ENCODE results near the gene NUP205.

GRCh38 chr7:135514856-135515255 lies 42.9 kb upstream of the NUP205 start:
- TF ChIP-seq CTCF (IDR thresholded peaks at IDR 0.05; ENCODE audit: low read depth, low read length) (no peak), MAX (IDR thresholded peaks at IDR 0.05; ENCODE audit: low read depth, low read length) (no peak), POLR2A (IDR thresholded peaks at IDR 0.05; ENCODE audit: extremely low read depth, insufficient read length) (no peak), MYC (IDR thresholded peaks at IDR 0.05; ENCODE audit: low read depth, low read length) (no peak)
